ENCODE measurements around the gene PPM1L.

GRCh38 chr3:160948273-160948672, 192.2 kb downstream of the PPM1L start:
- TF ChIP-seq POLR2AphosphoS5 (IDR thresholded peaks at IDR 0.05), result no peak
- no peak for TF ChIP-seq POLR2A (IDR thresholded peaks at IDR 0.05)
- TF ChIP-seq, protein P1, sequence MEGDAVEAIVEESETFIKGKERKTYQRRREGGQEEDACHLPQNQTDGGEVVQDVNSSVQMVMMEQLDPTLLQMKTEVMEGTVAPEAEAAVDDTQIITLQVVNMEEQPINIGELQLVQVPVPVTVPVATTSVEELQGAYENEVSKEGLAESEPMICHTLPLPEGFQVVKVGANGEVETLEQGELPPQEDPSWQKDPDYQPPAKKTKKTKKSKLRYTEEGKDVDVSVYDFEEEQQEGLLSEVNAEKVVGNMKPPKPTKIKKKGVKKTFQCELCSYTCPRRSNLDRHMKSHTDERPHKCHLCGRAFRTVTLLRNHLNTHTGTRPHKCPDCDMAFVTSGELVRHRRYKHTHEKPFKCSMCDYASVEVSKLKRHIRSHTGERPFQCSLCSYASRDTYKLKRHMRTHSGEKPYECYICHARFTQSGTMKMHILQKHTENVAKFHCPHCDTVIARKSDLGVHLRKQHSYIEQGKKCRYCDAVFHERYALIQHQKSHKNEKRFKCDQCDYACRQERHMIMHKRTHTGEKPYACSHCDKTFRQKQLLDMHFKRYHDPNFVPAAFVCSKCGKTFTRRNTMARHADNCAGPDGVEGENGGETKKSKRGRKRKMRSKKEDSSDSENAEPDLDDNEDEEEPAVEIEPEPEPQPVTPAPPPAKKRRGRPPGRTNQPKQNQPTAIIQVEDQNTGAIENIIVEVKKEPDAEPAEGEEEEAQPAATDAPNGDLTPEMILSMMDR (IDR thresholded peaks at IDR 0.05), result no peak

Measured in suprapubic skin (tissue), 4 donors.